ENCODE results near the gene BRSK1.

BRSK1 gene

DNA sequence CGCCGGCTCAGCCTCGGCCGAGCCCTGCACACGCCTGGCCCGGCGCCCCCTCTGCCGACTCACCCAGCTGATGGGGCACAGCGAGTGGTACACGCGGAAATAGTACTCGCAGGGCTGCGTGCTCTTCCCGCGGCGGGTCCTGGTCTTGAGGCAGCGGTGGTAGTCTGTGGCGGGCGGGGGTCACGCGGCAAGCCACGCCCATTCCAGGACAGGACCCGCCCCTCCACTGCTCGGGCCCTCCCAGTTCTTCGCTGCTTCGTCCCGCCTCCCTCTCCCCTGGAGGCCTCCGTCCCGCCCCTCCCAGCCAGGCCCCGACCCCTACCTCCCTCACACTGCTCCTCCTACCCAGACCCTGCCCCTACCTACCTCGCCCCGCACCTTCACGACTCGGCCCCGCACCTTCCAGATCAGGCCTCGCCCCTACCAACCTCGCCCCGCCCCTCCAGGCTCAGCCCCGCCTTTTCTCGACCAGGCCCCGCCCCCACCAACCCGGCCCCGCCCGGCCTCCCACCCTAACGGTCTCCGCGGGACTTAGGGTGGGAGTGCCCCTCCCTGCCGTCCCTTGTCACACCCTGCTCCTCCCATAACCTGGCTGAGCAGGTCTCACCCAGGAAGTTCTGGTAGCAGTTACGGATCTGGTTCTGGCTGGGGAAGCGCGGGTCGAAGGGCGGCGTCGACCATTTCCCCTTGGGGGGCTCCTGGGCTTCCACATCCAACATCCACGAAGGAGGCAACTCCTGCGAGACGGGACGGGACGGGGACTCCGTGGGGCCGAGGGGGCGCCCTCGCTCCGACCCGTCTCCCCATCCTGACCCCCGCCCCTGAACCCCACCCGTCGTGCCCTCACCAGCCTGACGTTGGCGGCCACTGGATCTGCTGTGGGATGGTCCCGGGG, 70.3 kb downstream of the BRSK1 start:
- no peak overlapping the region for H3K27ac ChIP-seq
- TF ChIP-seq ZFX (IDR thresholded peaks at IDR 0.05; ENCODE audit: borderline replicate concordance): no peak
- TF ChIP-seq, protein P1, sequence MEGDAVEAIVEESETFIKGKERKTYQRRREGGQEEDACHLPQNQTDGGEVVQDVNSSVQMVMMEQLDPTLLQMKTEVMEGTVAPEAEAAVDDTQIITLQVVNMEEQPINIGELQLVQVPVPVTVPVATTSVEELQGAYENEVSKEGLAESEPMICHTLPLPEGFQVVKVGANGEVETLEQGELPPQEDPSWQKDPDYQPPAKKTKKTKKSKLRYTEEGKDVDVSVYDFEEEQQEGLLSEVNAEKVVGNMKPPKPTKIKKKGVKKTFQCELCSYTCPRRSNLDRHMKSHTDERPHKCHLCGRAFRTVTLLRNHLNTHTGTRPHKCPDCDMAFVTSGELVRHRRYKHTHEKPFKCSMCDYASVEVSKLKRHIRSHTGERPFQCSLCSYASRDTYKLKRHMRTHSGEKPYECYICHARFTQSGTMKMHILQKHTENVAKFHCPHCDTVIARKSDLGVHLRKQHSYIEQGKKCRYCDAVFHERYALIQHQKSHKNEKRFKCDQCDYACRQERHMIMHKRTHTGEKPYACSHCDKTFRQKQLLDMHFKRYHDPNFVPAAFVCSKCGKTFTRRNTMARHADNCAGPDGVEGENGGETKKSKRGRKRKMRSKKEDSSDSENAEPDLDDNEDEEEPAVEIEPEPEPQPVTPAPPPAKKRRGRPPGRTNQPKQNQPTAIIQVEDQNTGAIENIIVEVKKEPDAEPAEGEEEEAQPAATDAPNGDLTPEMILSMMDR (IDR thresholded peaks at IDR 0.05): no peak

DNA sequence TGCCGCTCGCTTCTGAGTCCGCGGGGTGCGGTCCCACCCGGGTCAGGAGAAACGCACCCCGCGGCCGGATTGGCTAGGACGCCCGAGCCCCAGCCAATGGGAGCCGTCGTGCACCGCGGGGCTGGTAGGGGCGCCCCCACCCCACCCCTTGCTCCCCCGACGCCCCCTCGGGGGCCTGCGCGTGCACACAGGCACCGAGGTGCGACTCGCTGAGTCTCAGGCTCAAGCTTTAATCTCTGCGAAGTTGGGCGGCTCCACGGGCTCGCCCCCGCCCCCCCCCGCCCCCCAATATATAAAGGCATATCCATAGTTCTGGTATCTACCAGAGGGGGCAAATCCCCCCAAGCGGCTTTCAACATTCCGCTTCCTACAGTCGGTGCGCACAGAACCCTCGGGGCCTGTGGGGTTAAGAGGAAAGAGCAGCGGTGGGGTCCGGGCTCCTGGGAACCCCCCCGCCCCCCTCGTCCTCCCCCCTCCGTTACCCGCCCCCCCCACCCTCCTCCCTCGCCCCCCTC, 71.0 kb downstream of the BRSK1 start, which contains the start of gene COX6B2:
COX6B2 (minus strand) TSS at position 22 of the 515 bp plus-strand sequence. CDS start 198 bp downstream, outside the sequence.
- TF ChIP-seq, protein P1 (IDR thresholded peaks at IDR 0.05): no peak
- TF ChIP-seq ZFX (IDR thresholded peaks at IDR 0.05; ENCODE audit: borderline replicate concordance): no peak
- H3K27ac ChIP-seq: no peak within 1 kb of the TSS

DNA sequence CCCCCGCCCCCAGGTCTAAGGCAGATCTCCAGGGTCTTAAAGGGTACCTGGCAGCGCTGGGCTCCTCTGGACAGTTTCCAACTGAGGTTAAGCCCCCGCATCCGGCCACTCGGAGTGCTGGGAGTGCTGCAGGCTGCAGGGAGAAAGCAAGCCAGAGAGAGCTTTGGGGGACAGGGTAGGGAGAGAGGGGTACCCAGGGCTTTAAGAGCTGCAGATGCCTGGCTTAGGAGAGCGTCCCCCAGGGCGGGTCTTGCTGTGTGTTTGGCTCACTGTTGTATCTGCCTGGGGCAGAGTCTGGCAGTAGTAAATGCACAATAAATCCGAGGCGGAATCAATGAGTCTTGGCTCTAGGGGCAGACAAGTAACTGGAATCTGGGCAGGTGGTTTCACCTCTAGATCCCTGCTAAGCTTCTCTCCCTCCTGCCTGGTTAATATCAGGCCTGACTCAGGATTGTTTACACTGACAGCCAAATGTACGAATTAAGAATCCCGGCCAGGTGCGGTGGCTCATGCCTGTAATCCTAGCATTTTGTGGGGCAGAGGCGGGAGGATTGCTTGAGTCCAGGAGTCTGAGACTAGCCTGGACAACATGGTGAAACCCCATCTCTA, 71.5 kb downstream of the BRSK1 start:
- TF ChIP-seq, protein P1 (IDR thresholded peaks at IDR 0.05): no peak
- no peak for TF ChIP-seq ZFX (IDR thresholded peaks at IDR 0.05; ENCODE audit: borderline replicate concordance)
- H3K27ac ChIP-seq: no peak overlapping the region

DNA sequence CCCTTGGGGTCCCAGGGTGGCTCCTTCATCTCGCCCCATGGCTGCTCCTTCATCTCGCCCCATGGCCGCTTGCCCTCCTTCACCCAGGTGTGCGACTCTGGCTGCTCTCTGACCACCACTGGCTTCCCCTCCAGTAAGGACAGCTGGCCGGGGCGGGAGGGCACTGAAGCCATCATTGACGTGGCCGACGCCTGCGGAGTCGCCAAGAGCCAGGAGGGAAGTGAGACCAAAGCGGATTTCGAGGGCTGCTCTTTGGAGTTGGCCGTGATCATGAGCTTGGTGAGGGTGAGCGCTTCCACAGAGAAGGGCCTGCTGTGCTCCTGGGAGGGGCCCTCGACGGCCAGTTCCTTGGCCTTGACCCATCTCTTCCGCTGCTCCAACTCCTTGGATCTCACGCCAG, 74.7 kb downstream of the BRSK1 start:
- no peak overlapping the region for H3K27ac ChIP-seq
- TF ChIP-seq ZFX (IDR thresholded peaks at IDR 0.05; ENCODE audit: borderline replicate concordance): no peak
- TF ChIP-seq, protein P1 (IDR thresholded peaks at IDR 0.05): no peak

DNA sequence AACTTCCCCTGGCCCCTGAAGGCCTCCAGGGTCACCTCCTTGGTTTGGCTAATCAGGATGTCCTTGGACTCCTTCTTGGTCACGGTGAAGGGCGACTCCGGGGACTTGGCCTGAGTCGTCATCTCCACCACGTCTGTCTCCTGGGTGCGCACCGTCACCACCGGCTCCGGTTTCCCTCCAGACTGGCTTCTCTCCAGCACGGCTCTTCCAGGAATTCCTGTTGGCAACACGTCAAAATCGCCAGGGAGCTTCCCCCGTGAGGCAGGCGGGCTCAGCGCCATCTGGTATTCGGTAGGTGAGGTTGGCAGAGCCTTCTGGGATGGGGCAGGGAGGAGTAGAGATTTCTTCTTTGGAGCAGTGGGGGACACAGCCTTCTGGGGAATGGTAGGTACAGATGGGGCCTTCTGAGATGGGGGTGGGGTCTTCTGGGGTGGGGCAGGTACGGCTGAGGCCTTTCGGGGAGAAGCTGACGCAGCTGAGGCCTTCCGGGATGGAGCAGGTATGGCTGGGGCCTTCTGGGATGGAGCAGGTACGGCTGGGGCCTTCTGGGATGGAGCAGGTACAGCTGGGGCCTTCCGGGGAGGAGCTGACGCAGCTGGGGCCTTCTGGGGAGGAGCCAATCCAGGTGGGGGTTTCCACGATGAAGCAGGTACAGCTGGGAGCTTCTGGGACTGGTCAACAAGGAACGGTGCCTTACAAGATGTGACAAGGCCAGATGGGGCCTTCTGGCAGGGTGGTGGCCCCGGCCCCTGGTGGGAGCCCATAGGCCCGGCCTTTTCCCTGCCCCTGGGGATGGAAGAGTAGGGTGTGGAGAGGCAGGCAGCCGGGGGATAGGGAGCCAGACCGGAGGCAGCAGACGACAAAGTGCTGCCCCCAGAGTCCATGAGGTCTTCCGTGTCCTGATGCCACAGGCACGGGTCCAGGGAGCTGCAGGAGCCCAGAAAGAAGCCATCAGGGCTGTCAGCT, 75.4 kb downstream of the BRSK1 start:
- no peak overlapping the region for H3K27ac ChIP-seq
- TF ChIP-seq, protein P1 (IDR thresholded peaks at IDR 0.05): no peak
- no peak for TF ChIP-seq ZFX (IDR thresholded peaks at IDR 0.05; ENCODE audit: borderline replicate concordance)

DNA sequence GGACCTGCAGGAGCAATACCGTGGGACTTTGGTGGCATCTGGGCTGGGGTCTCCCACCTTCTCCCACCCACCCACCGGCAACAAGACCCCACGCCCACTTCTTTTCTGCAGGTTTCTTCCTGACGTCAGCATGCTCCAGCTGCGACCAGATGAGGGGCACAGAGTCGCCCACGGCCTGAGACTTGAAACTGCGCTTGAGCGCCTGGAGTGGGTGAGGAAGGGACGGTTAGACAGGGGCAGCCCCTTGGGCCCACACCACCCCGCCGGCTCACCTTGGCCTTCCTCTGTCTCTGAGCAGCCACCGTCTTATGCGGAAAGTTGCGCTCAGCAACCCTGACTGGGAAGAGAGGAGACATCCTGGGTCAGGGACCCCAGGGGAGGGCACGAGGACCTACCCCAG, 77.1 kb downstream of the BRSK1 start:
- H3K27ac ChIP-seq: no peak overlapping the region
- TF ChIP-seq, protein P1 (IDR thresholded peaks at IDR 0.05): no peak
- no peak for TF ChIP-seq ZFX (IDR thresholded peaks at IDR 0.05; ENCODE audit: borderline replicate concordance)

All from 22Rv1 (cell line).